MCF 10A (cell line): ENCODE results near the gene PARS2. TPM values are rescaled to one million over a fixed set of nuclear protein-coding genes. Genes with fewer than 3 reads are reported as not detected.

Source experiments
- Bru-seq: library from RNA; stranded (reverse); fragments of 400-500 nt; gene quantifications from one replicate; lab custom pipeline; 2021; lab: Mats Ljungman, UMichigan
- BruChase-seq, 2 experiments: library from RNA; stranded (reverse); fragments of 400-500 nt; gene quantifications; one replicate each; lab custom pipeline; 2021; lab: Mats Ljungman, UMichigan
- BruUV-seq: library from RNA; stranded (reverse); fragments of 400-500 nt; replicated peaks from 2 replicates; lab custom pipeline; 2021; lab: Mats Ljungman, UMichigan
- CTCF ChIA-PET: fragments of 300-600 bp; sonication (Branson Sonifier 250); formaldehyde crosslinking; extraction: SDS; loops from one replicate; lab custom pipeline; 2021; ENCODE audit warnings: antibody characterized with exemption, inconsistent platforms; lab: Yijun Ruan, JAX
- POLR2A ChIA-PET: fragments of 300-600, 350-650 bp; sonication (Branson Sonifier 250); formaldehyde crosslinking; extraction: SDS; loops from one replicate; lab custom pipeline; 2020; ENCODE audit warnings: antibody characterized with exemption, inconsistent platforms; lab: Yijun Ruan, JAX
- DNase-seq: peaks from one replicate; pipeline ENCODE4 v3.0.0-alpha.2; 2018; ENCODE audit not compliant: unreplicated experiment
- H3K27ac Mint-ChIP-seq: one replicate; pipeline ENCODE4 v1.8.0; 2022; ENCODE audit warnings: mild to moderate bottlenecking, low read depth, mixed read lengths; ENCODE audit not compliant: unreplicated experiment
- H3K27me3 Mint-ChIP-seq: one replicate; pipeline ENCODE4 v1.8.0; 2022; ENCODE audit warnings: mixed read lengths; ENCODE audit not compliant: insufficient read depth, unreplicated experiment
- H3K36me3 Mint-ChIP-seq: one replicate; pipeline ENCODE4 v1.8.0; 2022; ENCODE audit warnings: mild to moderate bottlenecking, moderate library complexity, mixed read lengths; ENCODE audit not compliant: insufficient read depth, unreplicated experiment
- H3K4me1 Mint-ChIP-seq: one replicate; pipeline ENCODE4 v1.8.0; 2022; ENCODE audit warnings: mixed read lengths; ENCODE audit not compliant: insufficient read depth, unreplicated experiment
- H3K4me3 Mint-ChIP-seq: one replicate; pipeline ENCODE4 v1.8.0; 2022; ENCODE audit warnings: mild to moderate bottlenecking, moderate library complexity, mixed read lengths; ENCODE audit not compliant: unreplicated experiment
- H3K9me3 Mint-ChIP-seq: one replicate; pipeline ENCODE4 v1.8.0; 2022; ENCODE audit warnings: mixed read lengths; ENCODE audit not compliant: unreplicated experiment
- CTCF ChIP-seq: fragments of 200-600 bp; IDR thresholded peaks from one replicate; pipeline ENCODE4 v1.8.0; 2022; ENCODE audit warnings: antibody characterized with exemption, mild to moderate bottlenecking; ENCODE audit not compliant: unreplicated experiment
- intact Hi-C: fragments of 100-400 bp; cut with micrococcal nuclease; formaldehyde crosslinking; loops from 2 replicates; pipeline ENCODE4 v1.14.1; 2022
- long read RNA-seq: library from polyadenylated mRNA; stranded (forward); transcript quantifications from one replicate; pipeline ENCODE4 v2.0.0, GENCODE V29; 2022
- total RNA-seq: library from RNA; stranded (reverse); gene quantifications from 2 replicates; pipeline ENCODE4 v1.2.3, GENCODE V29; 2022

PARS2 gene
- total RNA-seq (4.7 and 5.4 TPM in 2 replicates), Bru-seq, nascent RNA (percentile 53 among the genes with signal in this experiment), BruChase-seq, experiment 1, labeled RNA remaining after a 6-hour chase (percentile 39 among the genes with signal in this experiment), BruChase-seq, experiment 2, labeled RNA remaining after a 2-hour chase (percentile 55 among the genes with signal in this experiment)
- long read RNA-seq, transcript PARS2-201 (2 exons, 2,347 nt), result major isoform, 25 of 27 reads
- long read RNA-seq, partial matches to known transcripts, result 0 of 27 reads
- long read RNA-seq, other reads (novel, unspliced or antisense), result 2 of 27 reads

- intact Hi-C loops, result loop anchor here (1.0 to 5.0 kb wide), 2 partner anchors 38 to 49 kb away; partner anchors contain the start of genes TTC22 and TTC4
- POLR2A ChIA-PET, result interaction anchor here (0.7 to 4.0 kb wide), 9 partner anchors 10 to 633 kb away, joined by 3 to 20 read pairs (median 4); partner anchors contain the start of genes TTC22 and TTC4
- no peak for TF ChIP-seq CTCF
- H3K9me3 Mint-ChIP-seq, result no peaks in the 10 kb centered on the region
- CTCF ChIA-PET, result interaction anchor here (1.1 kb wide), 1 partner anchor 14 kb away, joined by 3 read pairs; no protein-coding TSS in a partner anchor
- H3K4me3 Mint-ChIP-seq, result peak within 1 kb of the TSS; percentile 95
- DNase-seq, result peak; percentile 99
- H3K36me3 Mint-ChIP-seq, result no peaks in the 10 kb centered on the region
- no peaks in the 10 kb centered on the region for H3K27me3 Mint-ChIP-seq
- BruUV-seq, result no TSS peak
- H3K4me1 Mint-ChIP-seq, result peaks cover 8% of the 10 kb centered on the region
- peak within 1 kb of the TSS; percentile 95 for H3K27ac Mint-ChIP-seq
These were observed at the start of gene PARS2 for GRCh38 chr1:54764133-54764921. Gene PARS2, minus strand, starts transcription at chr1:54764523. Its CDS starts 5,362 bp downstream, at chr1:54759161.

DNA sequence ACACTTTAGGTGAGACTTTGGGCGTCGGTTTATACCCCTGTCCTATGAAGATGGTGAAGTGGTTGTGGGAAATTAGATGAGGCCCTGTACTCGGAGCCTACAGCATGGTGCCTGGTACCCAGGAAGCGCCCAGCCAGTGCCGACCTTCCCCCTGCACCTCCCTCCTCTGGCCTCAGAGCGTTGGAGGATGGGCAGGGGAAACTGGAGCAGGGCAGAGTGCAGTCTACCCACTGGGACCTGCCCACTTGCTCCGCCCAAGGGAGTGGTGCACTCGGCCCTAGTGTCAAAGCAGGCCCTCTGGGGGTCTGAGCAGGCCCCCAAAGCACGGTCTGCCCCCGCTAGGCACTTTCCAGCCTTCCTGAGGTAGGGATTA, 49.8 kb upstream of the PARS2 start:
- Mint-ChIP-seq H3K27ac (no peak overlapping the region), H3K9me3 (no peaks in the 10 kb centered on the region), H3K36me3 (no peaks in the 10 kb centered on the region), H3K27me3 (no peaks in the 10 kb centered on the region), H3K4me3 (no peak overlapping the region), H3K4me1 (peaks cover 7% of the 10 kb centered on the region)
- POLR2A ChIA-PET, result no interaction called here
- no peak for DNase-seq
- no TSS peak for BruUV-seq
- no peak for TF ChIP-seq CTCF
- intact Hi-C loops, result loop anchor here (5.0 kb wide), 1 partner anchor 327 kb away; no protein-coding TSS in a partner anchor
- CTCF ChIA-PET, result interaction anchor here (0.6 to 1.5 kb wide), 6 partner anchors 13 to 152 kb away, joined by 3 to 8 read pairs (median 4); partner anchors contain the start of gene TTC22

DNA sequence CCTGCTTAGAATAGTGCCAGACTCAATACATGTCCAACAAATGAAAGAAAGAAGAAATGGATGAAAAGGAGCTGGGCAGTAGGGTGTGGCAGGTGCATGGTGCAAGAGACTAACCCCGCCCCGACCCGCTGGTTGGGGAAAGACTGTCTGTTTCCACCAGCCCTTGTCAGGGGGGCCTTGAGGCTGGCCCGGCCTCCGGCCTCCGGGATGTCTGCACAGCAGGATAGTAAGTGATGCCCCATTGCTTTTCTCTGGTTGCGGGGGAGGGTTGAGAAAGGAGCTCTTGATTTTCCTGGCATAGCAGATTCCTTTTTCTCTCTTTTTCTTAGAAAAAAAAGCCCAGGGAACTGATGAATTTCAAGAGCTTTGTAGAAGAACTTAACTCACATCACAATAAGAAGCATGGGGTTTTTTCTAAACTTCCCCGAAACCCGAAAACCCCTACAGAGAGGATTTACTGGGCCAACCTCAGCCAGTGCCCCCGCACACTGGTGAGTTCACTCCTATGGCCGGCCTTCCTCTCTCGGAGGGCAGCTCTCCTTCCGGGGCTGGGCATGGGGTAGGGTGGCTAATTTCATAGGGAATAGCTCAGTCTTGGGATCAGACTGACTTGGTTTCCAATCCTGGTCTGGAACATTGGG, 49.3 kb upstream of the PARS2 start:
- no peaks in the 10 kb centered on the region for H3K36me3 Mint-ChIP-seq
- no peak overlapping the region for H3K4me3 Mint-ChIP-seq
- no TSS peak for BruUV-seq
- no peaks in the 10 kb centered on the region for H3K9me3 Mint-ChIP-seq
- no peaks in the 10 kb centered on the region for H3K27me3 Mint-ChIP-seq
- CTCF ChIA-PET, result interaction anchor here (0.6 to 1.5 kb wide), 7 partner anchors 13 to 958 kb away, joined by 3 to 8 read pairs (median 4); partner anchors contain the start of gene TTC22
- peaks cover 7% of the 10 kb centered on the region for H3K4me1 Mint-ChIP-seq
- TF ChIP-seq CTCF, result no peak
- POLR2A ChIA-PET, result no interaction called here
- intact Hi-C loops, result loop anchor here (5.0 kb wide), 1 partner anchor 326 kb away; no protein-coding TSS in a partner anchor
- H3K27ac Mint-ChIP-seq, result no peak overlapping the region
- DNase-seq, result no peak
